Caco-2 (cell line): ENCODE data around the gene GFRA1. TPM values are rescaled to one million over a fixed set of nuclear protein-coding genes. Genes with fewer than 3 reads are reported as not detected.

Experiments used
- BruUV-seq: library from RNA; stranded (reverse); fragments of 400-500 nt; replicated peaks from 2 replicates; lab custom pipeline; 2021; lab: Mats Ljungman, UMichigan
- CTCF ChIA-PET: fragments of 300-600 bp; sonication (Branson Sonifier 250); formaldehyde crosslinking; loops from one replicate; lab custom pipeline; 2022; ENCODE audit warnings: antibody characterized with exemption; lab: Charles Lee
- POLR2A ChIA-PET: fragments of 300-600 bp; sonication (Branson Sonifier 250); formaldehyde crosslinking; loops from one replicate; lab custom pipeline; 2022; ENCODE audit warnings: antibody characterized with exemption; lab: Charles Lee
- DNase-seq, 2 experiments: peaks; one replicate each; pipeline versions ENCODE4 v3.0.0 to v3.0.0-alpha.2; 2020 to 2022
- H3K27me3 ChIP-seq: replicated peaks from 2 replicates; pipeline ENCODE4 v1.6.0; 2011; ENCODE audit warnings: low read length; ENCODE audit not compliant: control insufficient read depth, insufficient read depth
- H3K36me3 ChIP-seq: 2 replicates; pipeline ENCODE4 v1.5.1; 2011; ENCODE audit warnings: low read length; ENCODE audit not compliant: control insufficient read depth, insufficient read depth
- H3K4me1 ChIP-seq: fragments of 250-450 bp; sonication (Bioruptor Pico); 2 replicates; pipeline ENCODE4 v1.5.1; 2020; ENCODE audit warnings: mild to moderate bottlenecking
- H3K4me3 ChIP-seq: 2 replicates; pipeline ENCODE4 v1.5.1; 2011; ENCODE audit warnings: low read depth, mild to moderate bottlenecking, control low read depth, low read length
- H3K9me3 ChIP-seq: fragments of 250-450 bp; sonication (Bioruptor Pico); 2 replicates; pipeline ENCODE4 v1.5.1; 2020; ENCODE audit warnings: mild to moderate bottlenecking, moderate library complexity
- H3K27ac Mint-ChIP-seq: one replicate; pipeline ENCODE4 v1.8.0; 2022; ENCODE audit warnings: mixed read lengths; ENCODE audit not compliant: unreplicated experiment
- H3K27me3 Mint-ChIP-seq: one replicate; pipeline ENCODE4 v1.8.0; 2022; ENCODE audit warnings: mixed read lengths; ENCODE audit not compliant: insufficient read depth, unreplicated experiment
- H3K36me3 Mint-ChIP-seq: one replicate; pipeline ENCODE4 v1.8.0; 2022; ENCODE audit warnings: mild to moderate bottlenecking, mixed read lengths; ENCODE audit not compliant: insufficient read depth, unreplicated experiment
- H3K4me1 Mint-ChIP-seq: one replicate; pipeline ENCODE4 v1.8.0; 2022; ENCODE audit warnings: low read depth, mixed read lengths; ENCODE audit not compliant: unreplicated experiment
- H3K4me3 Mint-ChIP-seq: one replicate; pipeline ENCODE4 v1.8.0; 2022; ENCODE audit warnings: mild to moderate bottlenecking, moderate library complexity, mixed read lengths; ENCODE audit not compliant: unreplicated experiment
- H3K9me3 Mint-ChIP-seq: one replicate; pipeline ENCODE4 v1.8.0; 2022; ENCODE audit warnings: mixed read lengths; ENCODE audit not compliant: unreplicated experiment
- CTCF ChIP-seq, 2 experiments: fragments of 200-600 bp in 1 of 2; IDR thresholded peaks; 1 replicate in 1 of 2; 2 replicates in 1 of 2; pipeline versions ENCODE4 v1.5.1 to v1.8.0; 2011 to 2022; ENCODE audit warnings: antibody characterized with exemption in 1 of 2, control low read depth in 1 of 2, inconsistent platforms in 1 of 2, low read depth in 1 of 2, low read length in 1 of 2, mild to moderate bottlenecking in 1 of 2, moderate library complexity in 1 of 2; ENCODE audit not compliant: insufficient read depth in 1 of 2, severe bottlenecking in 1 of 2, unreplicated experiment in 1 of 2
- intact Hi-C: fragments of 100-400 bp; cut with micrococcal nuclease; formaldehyde crosslinking; loops from one replicate; pipeline ENCODE4 v1.10.0; 2022; ENCODE audit not compliant: unreplicated experiment
- total RNA-seq: library from RNA; stranded (reverse); gene quantifications from 2 replicates; pipeline ENCODE4 v1.2.3, GENCODE V29; 2022

GFRA1 gene
- total RNA-seq, 1 experiment from 2014 or later = not detected

- Mint-ChIP-seq H3K9me3 (no peaks in the 10 kb centered on the region), H3K27me3 (no peaks in the 10 kb centered on the region), H3K36me3 (no peaks in the 10 kb centered on the region), H3K27ac (no peak overlapping the region), H3K4me3 (no peak overlapping the region), H3K4me1 (no peaks in the 10 kb centered on the region)
- BruUV-seq = no TSS peak
- ChIA-PET CTCF (no interaction called here), POLR2A (no interaction called here)
- H3K27me3 ChIP-seq = no peaks in the 10 kb centered on the region
- H3K9me3 ChIP-seq = no peaks in the 10 kb centered on the region
- no peak for TF ChIP-seq CTCF (IDR thresholded peaks at IDR 0.05; ENCODE audit: insufficient read depth in 1 of 2, low read depth in 1 of 2, low read length in 1 of 2, severe bottlenecking in 1 of 2, unreplicated experiment in 1 of 2)
- intact Hi-C loops = no loop called here
- peaks cover 4% of the 10 kb centered on the region; the same call in 1 of the 2 replicates for H3K4me1 ChIP-seq
- no peak for DNase-seq
- no peak overlapping the region for H3K4me3 ChIP-seq
- no peaks in the 10 kb centered on the region for H3K36me3 ChIP-seq
These were observed 187.7 kb downstream of the GFRA1 start for GRCh38 chr10:116085323-116085722.

- no peaks in the 10 kb centered on the region for H3K4me1 Mint-ChIP-seq
- no peaks in the 10 kb centered on the region for H3K27me3 Mint-ChIP-seq
- no peaks in the 10 kb centered on the region for H3K36me3 Mint-ChIP-seq
- H3K4me3 Mint-ChIP-seq = no peak overlapping the region
- no peaks in the 10 kb centered on the region for H3K36me3 ChIP-seq
- no TSS peak for BruUV-seq
- no peak overlapping the region for H3K4me3 ChIP-seq
- H3K9me3 Mint-ChIP-seq = no peaks in the 10 kb centered on the region
- H3K27me3 ChIP-seq = no peaks in the 10 kb centered on the region
- DNase-seq = no peak
- POLR2A ChIA-PET = no interaction called here
- no peak for TF ChIP-seq CTCF (IDR thresholded peaks at IDR 0.05; ENCODE audit: insufficient read depth in 1 of 2, low read depth in 1 of 2, low read length in 1 of 2, severe bottlenecking in 1 of 2, unreplicated experiment in 1 of 2)
- H3K27ac Mint-ChIP-seq = no peak overlapping the region
- CTCF ChIA-PET = no interaction called here
- H3K4me1 ChIP-seq = peaks cover 6% of the 10 kb centered on the region; the same call in 1 of the 2 replicates
- H3K9me3 ChIP-seq = no peaks in the 10 kb centered on the region
- intact Hi-C loops = no loop called here
These were observed 188.8 kb downstream of the GFRA1 start for GRCh38 chr10:116084161-116084560.

GRCh38 chr10:116083226-116083762 is 189.7 kb downstream of the GFRA1 start:
- intact Hi-C loops = no loop called here
- Mint-ChIP-seq H3K4me1 (no peaks in the 10 kb centered on the region), H3K9me3 (no peaks in the 10 kb centered on the region), H3K27me3 (no peaks in the 10 kb centered on the region), H3K36me3 (no peaks in the 10 kb centered on the region), H3K27ac (no peak overlapping the region), H3K4me3 (no peak overlapping the region)
- no TSS peak for BruUV-seq
- Histone ChIP-seq H3K9me3 (no peaks in the 10 kb centered on the region), H3K27me3 (no peaks in the 10 kb centered on the region), H3K4me3 (no peak overlapping the region), H3K36me3 (no peaks in the 10 kb centered on the region), H3K4me1 (peaks cover 6% of the 10 kb centered on the region; the same call in 1 of the 2 replicates)
- no peak for TF ChIP-seq CTCF (IDR thresholded peaks at IDR 0.05; ENCODE audit: insufficient read depth in 1 of 2, low read depth in 1 of 2, low read length in 1 of 2, severe bottlenecking in 1 of 2, unreplicated experiment in 1 of 2)
- CTCF ChIA-PET = no interaction called here
- DNase-seq = no peak
- POLR2A ChIA-PET = no interaction called here
